ENCODE results near the gene BMX. TPM values are rescaled to one million over a fixed set of nuclear protein-coding genes. Genes with fewer than 3 reads are reported as not detected.

The BMX gene
- total and polyA plus RNA-seq, 2 donors (not counting 1 experiment from before 2014, with no cell fraction given) = not detected

GRCh38 chrX:15605226-15605625 lies 104.6 kb downstream of the BMX start:
- intact Hi-C loops (cut with micrococcal nuclease) = no loop called here
- no peak overlapping the region for H3K4me2 ChIP-seq (replicated peaks; ENCODE audit: low read depth, low read length, poor library complexity, severe bottlenecking)
- H3K36me3 ChIP-seq (replicated peaks in 1 of 2; ENCODE audit: control extremely low read depth in 1 of 2, control insufficient read depth in 1 of 2, extremely low read depth in 1 of 2, insufficient read depth in 2 of 2, low read length in 1 of 2) = no peaks in the 10 kb centered on the region
- H3K9me3 Mint-ChIP-seq (ENCODE audit: insufficient read depth) = no peaks in the 10 kb centered on the region
- H3K4me3 ChIP-seq (ENCODE audit: control extremely low read depth in 1 of 5, extremely low read depth in 1 of 5, insufficient read depth in 1 of 5, low read depth in 2 of 5, low read length in 4 of 5) = no peak overlapping the region
- H3K4me3 Mint-ChIP-seq = no peak overlapping the region
- H3K4me1 Mint-ChIP-seq = no peaks in the 10 kb centered on the region
- H3K9me3 ChIP-seq (ENCODE audit: control extremely low read depth in 1 of 3, control insufficient read depth in 2 of 3, insufficient read depth in 1 of 3, low read length in 2 of 3) = no peaks in the 10 kb centered on the region
- ChIA-PET CTCF (no interaction called here), POLR2A (no interaction called here)
- no peaks in the 10 kb centered on the region for H3K79me2 ChIP-seq (ENCODE audit: control insufficient read depth, insufficient read depth, low read length)
- no peak for ATAC-seq (ENCODE audit: low read depth)
- no peaks in the 10 kb centered on the region for H3K4me1 ChIP-seq (ENCODE audit: control insufficient read depth in 2 of 2, insufficient read depth in 2 of 2, low read length in 2 of 2)
- H3K27me3 Mint-ChIP-seq = peaks cover 12% of the 10 kb centered on the region
- no peak overlapping the region for H3K27ac Mint-ChIP-seq
- H3K9ac ChIP-seq (ENCODE audit: low read length) = no peak overlapping the region
- no CpG with 5 or more reads among the region's 1 CpG for WGBS (ENCODE audit: insufficient coverage)
- H3K27me3 ChIP-seq (replicated peaks in 1 of 4; ENCODE audit: control extremely low read depth in 1 of 4, control insufficient read depth in 3 of 4, insufficient read depth in 4 of 4, low read length in 3 of 4) = peaks cover 0 to 8% (median 0%) of the 10 kb centered on the region in 4 experiments
- H2AFZ ChIP-seq (ENCODE audit: insufficient read depth, low read depth, low read length, poor library complexity, severe bottlenecking) = no peak overlapping the region
- H4K20me1 ChIP-seq (ENCODE audit: control insufficient read depth, insufficient read depth, low read length, poor library complexity, severe bottlenecking) = no peaks in the 10 kb centered on the region
- no peak for DNase-seq
- H3K27ac ChIP-seq (ENCODE audit: low read length in 2 of 2) = no peak overlapping the region
- no peak for TF ChIP-seq EZH2 (IDR thresholded peaks at IDR 0.05; ENCODE audit: borderline replicate concordance, insufficient read depth, low read depth, low read length, poor library complexity, severe bottlenecking)

Other genes starting within 250 kb of the BMX start
- gene ASB9, start 230.7 kb upstream of the BMX start, total RNA-seq = not detected in 2 replicates
- not detected in 2 replicates for gene ASB9, start 230.7 kb upstream of the BMX start, polyA plus RNA-seq
- not detected in 2 replicates for gene ASB11, start 185.2 kb upstream of the BMX start, total RNA-seq
- not detected in 2 replicates for gene ASB11, start 185.2 kb upstream of the BMX start, polyA plus RNA-seq
- 25.7 and 26.0 TPM in 2 replicates for gene PIGA, start 165.3 kb upstream of the BMX start, total RNA-seq
- 13.0 and 33.0 TPM in 2 replicates for gene PIGA, start 165.3 kb upstream of the BMX start, polyA plus RNA-seq
- gene VEGFD, start 116.4 kb upstream of the BMX start, total RNA-seq = not detected in 2 replicates
- gene VEGFD, start 116.4 kb upstream of the BMX start, polyA plus RNA-seq = not detected in 2 replicates
- 0.22 and 0.24 TPM in 2 replicates for gene PIR, start 7.5 kb upstream of the BMX start, total RNA-seq
- not detected in 2 replicates for gene PIR, start 7.5 kb upstream of the BMX start, polyA plus RNA-seq
- gene ACE2, start 100.2 kb downstream of the BMX start, total RNA-seq = not detected in 2 replicates
- not detected in 2 replicates for gene ACE2, start 100.2 kb downstream of the BMX start, polyA plus RNA-seq
- gene CLTRN, start 164.0 kb downstream of the BMX start, total RNA-seq = 0.24 and 0.42 TPM in 2 replicates
- gene CLTRN, start 164.0 kb downstream of the BMX start, polyA plus RNA-seq = 0.35 and 0.46 TPM in 2 replicates
- gene CA5B, start 237.5 kb downstream of the BMX start, total RNA-seq = 17.2 and 17.7 TPM in 2 replicates
- 25.1 and 39.3 TPM in 2 replicates for gene CA5B, start 237.5 kb downstream of the BMX start, polyA plus RNA-seq

Measured in B cell (primary cell).